ENCODE results near the gene MED15. TPM values are rescaled to one million over a fixed set of nuclear protein-coding genes. Genes with fewer than 3 reads are reported as not detected.

MED15 gene
- total RNA-seq, 1 donor from 2014 or later, result 83.6 TPM

DNA sequence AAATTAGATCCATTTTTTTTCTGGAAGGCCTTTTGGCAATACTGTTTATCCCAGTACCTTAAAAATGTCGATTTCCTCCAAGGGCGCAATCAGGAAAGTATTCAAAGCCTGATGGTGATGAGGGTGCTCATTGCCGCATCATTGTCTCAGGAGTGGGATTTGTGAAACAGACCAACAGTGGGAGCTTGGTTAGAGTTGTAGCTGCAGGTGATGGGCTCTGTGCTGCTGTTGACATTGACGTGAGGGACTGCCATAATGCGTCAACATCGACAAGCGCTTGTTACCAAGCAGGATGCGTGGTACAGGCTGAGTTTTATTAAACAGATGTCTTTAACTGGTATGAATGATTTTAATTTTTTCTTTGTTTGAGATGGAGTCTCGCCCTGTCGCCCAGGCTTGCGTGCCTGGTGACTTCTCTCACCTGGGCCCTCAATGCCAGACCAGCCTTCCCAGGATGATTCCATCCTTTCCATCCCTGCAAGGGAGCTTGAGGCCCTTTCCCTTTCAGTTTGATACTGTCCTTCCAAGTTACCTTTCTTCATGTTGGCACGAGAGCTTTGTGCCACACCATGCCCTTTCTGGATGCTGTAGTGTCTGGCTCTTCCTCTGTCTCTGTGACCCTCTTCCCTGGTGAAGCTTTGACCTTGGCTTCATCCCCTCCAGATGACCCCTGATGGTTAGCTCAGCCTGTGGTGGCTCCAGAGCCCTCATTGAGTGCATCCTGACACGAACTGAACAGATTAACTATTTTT lies 10.6 kb downstream of the MED15 start:
- Mint-ChIP-seq H3K9me3 (ENCODE audit: unreplicated experiment) (peaks cover 3% of the 10 kb centered on the region), H3K27ac (ENCODE audit: unreplicated experiment) (no peak overlapping the region), H3K36me3 (ENCODE audit: unreplicated experiment) (no peaks in the 10 kb centered on the region), H3K27me3 (ENCODE audit: unreplicated experiment) (peaks cover 5% of the 10 kb centered on the region), H3K4me3 (ENCODE audit: unreplicated experiment) (no peak overlapping the region), H3K4me1 (ENCODE audit: low read depth, unreplicated experiment) (peaks cover 9% of the 10 kb centered on the region)
- TF ChIP-seq, protein P1, sequence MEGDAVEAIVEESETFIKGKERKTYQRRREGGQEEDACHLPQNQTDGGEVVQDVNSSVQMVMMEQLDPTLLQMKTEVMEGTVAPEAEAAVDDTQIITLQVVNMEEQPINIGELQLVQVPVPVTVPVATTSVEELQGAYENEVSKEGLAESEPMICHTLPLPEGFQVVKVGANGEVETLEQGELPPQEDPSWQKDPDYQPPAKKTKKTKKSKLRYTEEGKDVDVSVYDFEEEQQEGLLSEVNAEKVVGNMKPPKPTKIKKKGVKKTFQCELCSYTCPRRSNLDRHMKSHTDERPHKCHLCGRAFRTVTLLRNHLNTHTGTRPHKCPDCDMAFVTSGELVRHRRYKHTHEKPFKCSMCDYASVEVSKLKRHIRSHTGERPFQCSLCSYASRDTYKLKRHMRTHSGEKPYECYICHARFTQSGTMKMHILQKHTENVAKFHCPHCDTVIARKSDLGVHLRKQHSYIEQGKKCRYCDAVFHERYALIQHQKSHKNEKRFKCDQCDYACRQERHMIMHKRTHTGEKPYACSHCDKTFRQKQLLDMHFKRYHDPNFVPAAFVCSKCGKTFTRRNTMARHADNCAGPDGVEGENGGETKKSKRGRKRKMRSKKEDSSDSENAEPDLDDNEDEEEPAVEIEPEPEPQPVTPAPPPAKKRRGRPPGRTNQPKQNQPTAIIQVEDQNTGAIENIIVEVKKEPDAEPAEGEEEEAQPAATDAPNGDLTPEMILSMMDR (IDR thresholded peaks at IDR 0.05; ENCODE audit: partially characterized antibody, unreplicated experiment), result no peak
- DNase-seq, result no peak

DNA sequence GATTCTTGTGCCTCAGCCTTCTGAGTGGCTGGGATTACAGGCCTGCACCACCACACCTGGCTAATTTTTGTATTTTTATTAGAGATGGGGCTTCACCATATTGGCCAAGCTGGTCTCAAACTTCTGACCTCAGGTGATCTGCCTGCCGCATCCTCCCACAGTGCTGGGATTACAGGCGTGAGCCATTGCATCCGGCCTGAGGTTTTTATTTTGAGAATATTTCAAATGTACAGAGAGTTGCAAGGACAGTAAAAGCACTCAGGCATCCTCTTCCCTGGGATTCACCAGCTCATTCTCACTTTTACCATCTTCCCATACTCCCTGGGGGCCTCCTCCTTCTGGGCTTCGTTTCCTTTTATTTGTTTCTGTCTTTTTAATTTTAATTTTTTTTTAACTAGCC lies 12.1 kb downstream of the MED15 start:
- no peak for DNase-seq
- peaks cover 5% of the 10 kb centered on the region for H3K27me3 Mint-ChIP-seq (ENCODE audit: unreplicated experiment)
- TF ChIP-seq, protein P1 (IDR thresholded peaks at IDR 0.05; ENCODE audit: partially characterized antibody, unreplicated experiment), result no peak
- H3K36me3 Mint-ChIP-seq (ENCODE audit: unreplicated experiment), result no peaks in the 10 kb centered on the region
- no peak overlapping the region for H3K27ac Mint-ChIP-seq (ENCODE audit: unreplicated experiment)
- no peak overlapping the region for H3K4me3 Mint-ChIP-seq (ENCODE audit: unreplicated experiment)
- H3K4me1 Mint-ChIP-seq (ENCODE audit: low read depth, unreplicated experiment), result peaks cover 18% of the 10 kb centered on the region
- peaks cover 3% of the 10 kb centered on the region for H3K9me3 Mint-ChIP-seq (ENCODE audit: unreplicated experiment)

DNA sequence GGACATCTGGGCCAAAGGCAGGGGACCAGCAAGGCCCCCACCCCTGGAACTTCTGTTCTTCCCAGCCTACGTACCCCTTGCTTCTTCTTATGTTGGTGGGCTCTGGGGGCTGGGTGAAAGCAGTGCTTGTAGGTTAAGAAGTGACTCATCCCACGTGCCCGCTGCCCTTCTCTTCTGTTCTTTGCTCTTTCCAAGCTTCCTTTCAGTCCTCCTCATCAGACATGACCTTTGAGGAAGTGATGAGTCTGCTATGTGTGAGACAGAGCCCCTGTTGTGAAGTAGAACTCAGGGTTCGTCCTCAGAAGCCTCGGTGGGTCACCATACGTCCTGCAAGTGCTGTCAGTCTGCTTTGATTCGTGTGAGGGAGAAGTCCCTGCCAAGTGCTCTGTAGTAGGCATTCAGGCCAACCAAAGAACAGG lies 12.7 kb downstream of the MED15 start:
- Mint-ChIP-seq H3K27ac (ENCODE audit: unreplicated experiment) (no peak overlapping the region), H3K36me3 (ENCODE audit: unreplicated experiment) (no peaks in the 10 kb centered on the region), H3K27me3 (ENCODE audit: unreplicated experiment) (peaks cover 5% of the 10 kb centered on the region), H3K4me3 (ENCODE audit: unreplicated experiment) (no peak overlapping the region), H3K4me1 (ENCODE audit: low read depth, unreplicated experiment) (peaks cover 18% of the 10 kb centered on the region), H3K9me3 (ENCODE audit: unreplicated experiment) (peaks cover 3% of the 10 kb centered on the region)
- no peak for DNase-seq
- TF ChIP-seq, protein P1 (IDR thresholded peaks at IDR 0.05; ENCODE audit: partially characterized antibody, unreplicated experiment), result no peak

DNA sequence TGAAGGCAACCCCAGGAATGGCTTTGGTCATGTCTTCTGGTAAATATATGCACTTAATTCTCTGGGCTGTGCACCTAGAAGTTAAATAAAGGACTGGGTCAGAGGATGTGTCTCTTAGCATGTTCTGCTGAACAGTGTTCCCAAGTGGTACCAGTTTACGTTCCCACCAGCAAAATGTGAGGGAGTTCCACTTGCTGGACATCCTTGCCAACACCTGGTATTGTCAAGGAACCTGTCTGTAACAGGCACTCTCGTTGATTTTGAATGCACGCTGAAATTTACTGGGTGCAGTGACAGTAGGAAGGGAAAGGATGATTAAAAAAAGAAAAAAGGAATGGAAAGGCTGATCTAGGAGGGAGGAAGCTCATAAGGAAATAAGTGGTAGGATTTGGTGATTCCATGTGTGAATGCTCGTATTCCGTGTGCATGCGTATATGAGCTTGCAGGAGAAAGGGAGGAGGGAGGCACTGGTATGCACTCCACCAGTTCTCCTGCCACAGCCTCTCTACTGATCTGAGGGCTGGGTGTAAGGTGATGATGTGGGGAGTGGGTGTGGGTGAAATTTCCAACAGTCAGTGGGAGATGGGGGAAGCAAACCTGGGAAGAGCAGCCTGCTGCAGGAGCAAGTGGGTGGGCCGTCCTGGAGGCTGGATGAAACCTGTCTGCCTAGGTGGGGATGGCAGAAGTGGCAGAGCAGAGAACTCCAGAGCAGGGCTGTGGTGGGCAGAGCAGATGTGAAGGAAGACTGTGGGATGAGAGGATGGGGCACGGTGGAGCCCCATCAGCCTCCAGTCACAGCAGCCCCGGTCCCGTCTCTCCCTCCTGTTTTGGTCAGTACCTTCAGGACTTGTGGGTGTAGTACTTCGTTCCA lies 15.0 kb downstream of the MED15 start:
- H3K36me3 Mint-ChIP-seq (ENCODE audit: unreplicated experiment), result no peaks in the 10 kb centered on the region
- no peak overlapping the region for H3K4me3 Mint-ChIP-seq (ENCODE audit: unreplicated experiment)
- H3K27ac Mint-ChIP-seq (ENCODE audit: unreplicated experiment), result no peak overlapping the region
- peaks cover 5% of the 10 kb centered on the region for H3K27me3 Mint-ChIP-seq (ENCODE audit: unreplicated experiment)
- no peak for DNase-seq
- TF ChIP-seq, protein P1 (IDR thresholded peaks at IDR 0.05; ENCODE audit: partially characterized antibody, unreplicated experiment), result no peak
- peaks cover 25% of the 10 kb centered on the region for H3K4me1 Mint-ChIP-seq (ENCODE audit: low read depth, unreplicated experiment)
- H3K9me3 Mint-ChIP-seq (ENCODE audit: unreplicated experiment), result peaks cover 3% of the 10 kb centered on the region
